G401 (cell line): Measurements from ENCODE around the gene TMEM203. TPM values are rescaled to one million over a fixed set of nuclear protein-coding genes. Genes with fewer than 3 reads are reported as not detected.

Experiments
- DNase-seq: peaks from one replicate; pipeline ENCODE4 v3.0.0-alpha.2; 2015; ENCODE audit warnings: low spot score
- in situ Hi-C: cut with HindIII; loops from 2 replicates; pipeline ENCODE4 v1.10.0; 2016; ENCODE audit warnings: low sequenced_read_pairs, mixed read lengths
- total RNA-seq: library from RNA; depleted of rRNA; stranded (reverse); fragments of >200 nt; shearing (Covaris generic); gene quantifications from 2 replicates; pipeline ENCODE4 v1.2.3, GENCODE V29; 2014

The TMEM203 gene
- total RNA-seq, 1 experiment from 2014 or later, result 45.7 TPM

GRCh38 chr9:137172901-137173795 lies 32.3 kb downstream of the TMEM203 start:
- in situ Hi-C loops, result loop anchor here (25.0 kb wide), 1 partner anchor 236 kb away; the partner anchor contains the start of genes C8G and FBXW5
- DNase-seq, result peak; percentile 54

GRCh38 chr9:137171149-137171900 lies 34.1 kb downstream of the TMEM203 start:
- DNase-seq, result no peak
- in situ Hi-C loops, result loop anchor here (25.0 kb wide), 1 partner anchor 234 kb away; the partner anchor contains the start of genes C8G and FBXW5

- DNase-seq, result no peak
- in situ Hi-C loops, result loop anchor here (25.0 kb wide), 1 partner anchor 233 kb away; the partner anchor contains the start of genes C8G and FBXW5
These were observed 34.8 kb downstream of the TMEM203 start for GRCh38 chr9:137170486-137171148.

GRCh38 chr9:137169896-137170358 lies 35.5 kb downstream of the TMEM203 start, which contains the start of gene LRRC26:
Gene LRRC26, minus strand, starts transcription at chr9:137170051. Its CDS starts 108 bp downstream, at chr9:137169943.
- no peak for DNase-seq
- in situ Hi-C loops, result loop anchor here (25.0 kb wide), 1 partner anchor 233 kb away; the partner anchor contains the start of genes C8G and FBXW5

GRCh38 chr9:137168904-137169856 lies 36.3 kb downstream of the TMEM203 start:
- in situ Hi-C loops, result loop anchor here (25.0 kb wide), 1 partner anchor 232 kb away; the partner anchor contains the start of genes C8G and FBXW5
- DNase-seq, result peak; percentile 76

- in situ Hi-C loops, result loop anchor here (25.0 kb wide), 1 partner anchor 231 kb away; the partner anchor contains the start of genes C8G and FBXW5
These were observed 36.9 kb downstream of the TMEM203 start for GRCh38 chr9:137168573-137168903.

GRCh38 chr9:137167747-137168572 lies 37.5 kb downstream of the TMEM203 start:
- peak; percentile 51 for DNase-seq
- in situ Hi-C loops, result loop anchor here (25.0 kb wide), 1 partner anchor 231 kb away; the partner anchor contains the start of genes C8G and FBXW5

More at GRCh38 chr9:137168573-137168903, 36.9 kb downstream of the TMEM203 start:
- no peak for DNase-seq

GRCh38 chr9:137167277-137167746 lies 38.1 kb downstream of the TMEM203 start:
- in situ Hi-C loops, result loop anchor here (25.0 kb wide), 1 partner anchor 230 kb away; the partner anchor contains the start of genes C8G and FBXW5
- DNase-seq, result peak; percentile 45

- peak; percentile 73 for DNase-seq
- in situ Hi-C loops, result loop anchor here (25.0 kb wide), 1 partner anchor 229 kb away; the partner anchor contains the start of genes C8G and FBXW5
These were observed 38.8 kb downstream of the TMEM203 start for GRCh38 chr9:137166380-137167229.

GRCh38 chr9:137165250-137165836 lies 40.1 kb downstream of the TMEM203 start:
- in situ Hi-C loops, result loop anchor here (25.0 kb wide), 1 partner anchor 228 kb away; the partner anchor contains the start of genes C8G and FBXW5
- DNase-seq, result no peak

- in situ Hi-C loops, result loop anchor here (25.0 kb wide), 1 partner anchor 227 kb away; the partner anchor contains the start of genes C8G and FBXW5
These were observed 40.8 kb downstream of the TMEM203 start for GRCh38 chr9:137164370-137165249.

GRCh38 chr9:137163805-137164204 lies 41.6 kb downstream of the TMEM203 start:
- in situ Hi-C loops, result loop anchor here (25.0 kb wide), 1 partner anchor 227 kb away; the partner anchor contains the start of genes C8G and FBXW5
- DNase-seq, result no peak

More at GRCh38 chr9:137164370-137165249, 40.8 kb downstream of the TMEM203 start:
- no peak for DNase-seq

GRCh38 chr9:137163365-137163715 lies 42.1 kb downstream of the TMEM203 start:
- no peak for DNase-seq

More at GRCh38 chr9:137163365-137163715, 42.1 kb downstream of the TMEM203 start:
- in situ Hi-C loops, result loop anchor here (25.0 kb wide), 1 partner anchor 226 kb away; the partner anchor contains the start of genes C8G and FBXW5
